Measurements from ENCODE around the gene BLOC1S2. TPM values are rescaled to one million over a fixed set of nuclear protein-coding genes. Genes with fewer than 3 reads are reported as not detected.

BLOC1S2 gene
- total RNA-seq, 2 donors from 2014 or later = 14.1 to 35.7 TPM

- Histone ChIP-seq H3K9me3 (no peaks in the 10 kb centered on the region), H3K4me1 (ENCODE audit: control insufficient read depth in 1 of 2, low read depth in 2 of 2) (no peaks in the 10 kb centered on the region), H3K27ac (no peak overlapping the region), H3K27me3 (replicated peaks; ENCODE audit: insufficient read depth) (no peaks in the 10 kb centered on the region), H3K4me3 (no peak overlapping the region), H3K36me3 (peaks cover 65% of the 10 kb centered on the region)
- DNase-seq (ENCODE audit: low spot score) (no peak), ATAC-seq (ENCODE audit: insufficient number of reproducible peaks, low FRiP score, low read depth) (no peak)
- TF ChIP-seq, protein P1, sequence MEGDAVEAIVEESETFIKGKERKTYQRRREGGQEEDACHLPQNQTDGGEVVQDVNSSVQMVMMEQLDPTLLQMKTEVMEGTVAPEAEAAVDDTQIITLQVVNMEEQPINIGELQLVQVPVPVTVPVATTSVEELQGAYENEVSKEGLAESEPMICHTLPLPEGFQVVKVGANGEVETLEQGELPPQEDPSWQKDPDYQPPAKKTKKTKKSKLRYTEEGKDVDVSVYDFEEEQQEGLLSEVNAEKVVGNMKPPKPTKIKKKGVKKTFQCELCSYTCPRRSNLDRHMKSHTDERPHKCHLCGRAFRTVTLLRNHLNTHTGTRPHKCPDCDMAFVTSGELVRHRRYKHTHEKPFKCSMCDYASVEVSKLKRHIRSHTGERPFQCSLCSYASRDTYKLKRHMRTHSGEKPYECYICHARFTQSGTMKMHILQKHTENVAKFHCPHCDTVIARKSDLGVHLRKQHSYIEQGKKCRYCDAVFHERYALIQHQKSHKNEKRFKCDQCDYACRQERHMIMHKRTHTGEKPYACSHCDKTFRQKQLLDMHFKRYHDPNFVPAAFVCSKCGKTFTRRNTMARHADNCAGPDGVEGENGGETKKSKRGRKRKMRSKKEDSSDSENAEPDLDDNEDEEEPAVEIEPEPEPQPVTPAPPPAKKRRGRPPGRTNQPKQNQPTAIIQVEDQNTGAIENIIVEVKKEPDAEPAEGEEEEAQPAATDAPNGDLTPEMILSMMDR (IDR thresholded peaks at IDR 0.05) = no peak
These were observed 40.8 kb downstream of the BLOC1S2 start for GRCh38 chr10:100245484-100246220.

- ATAC-seq (ENCODE audit: insufficient number of reproducible peaks, low FRiP score, low read depth) = no peak
- DNase-seq (ENCODE audit: low spot score) = no peak
- Histone ChIP-seq H3K27me3 (replicated peaks; ENCODE audit: insufficient read depth) (no peaks in the 10 kb centered on the region), H3K4me1 (ENCODE audit: control insufficient read depth in 1 of 2, low read depth in 2 of 2) (no peaks in the 10 kb centered on the region), H3K4me3 (no peak overlapping the region), H3K27ac (no peak overlapping the region), H3K9me3 (no peaks in the 10 kb centered on the region), H3K36me3 (peaks cover 74% of the 10 kb centered on the region)
- TF ChIP-seq, protein P1 (IDR thresholded peaks at IDR 0.05) = no peak
These were observed 46.6 kb downstream of the BLOC1S2 start for GRCh38 chr10:100239851-100240250.

DNA sequence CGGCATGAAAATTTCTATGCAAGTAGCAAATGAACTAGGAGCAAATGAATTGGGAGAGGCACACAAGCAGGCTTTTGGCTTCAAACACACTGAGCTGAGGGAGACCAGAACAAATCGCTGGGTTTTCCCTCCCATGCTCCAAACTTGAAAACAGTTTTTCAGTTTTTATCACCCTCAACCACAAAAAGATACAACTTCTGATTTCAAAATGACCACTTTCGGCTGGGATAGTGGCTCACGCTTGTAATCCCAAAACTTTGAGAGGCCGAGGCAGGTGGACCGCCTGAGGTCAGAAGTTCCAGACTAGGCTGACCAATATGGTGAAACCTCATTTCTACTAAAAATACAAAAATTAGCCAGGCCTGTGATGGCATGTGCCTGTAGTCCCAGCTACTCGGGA, 48.1 kb downstream of the BLOC1S2 start:
- ATAC-seq (ENCODE audit: insufficient number of reproducible peaks, low FRiP score, low read depth) (no peak), DNase-seq (ENCODE audit: low spot score) (no peak)
- Histone ChIP-seq H3K27ac (no peak overlapping the region), H3K9me3 (no peaks in the 10 kb centered on the region), H3K4me3 (no peak overlapping the region), H3K4me1 (ENCODE audit: control insufficient read depth in 1 of 2, low read depth in 2 of 2) (no peaks in the 10 kb centered on the region), H3K36me3 (peaks cover 60% of the 10 kb centered on the region), H3K27me3 (replicated peaks; ENCODE audit: insufficient read depth) (no peaks in the 10 kb centered on the region)
- TF ChIP-seq, protein P1 (IDR thresholded peaks at IDR 0.05) = no peak

DNA sequence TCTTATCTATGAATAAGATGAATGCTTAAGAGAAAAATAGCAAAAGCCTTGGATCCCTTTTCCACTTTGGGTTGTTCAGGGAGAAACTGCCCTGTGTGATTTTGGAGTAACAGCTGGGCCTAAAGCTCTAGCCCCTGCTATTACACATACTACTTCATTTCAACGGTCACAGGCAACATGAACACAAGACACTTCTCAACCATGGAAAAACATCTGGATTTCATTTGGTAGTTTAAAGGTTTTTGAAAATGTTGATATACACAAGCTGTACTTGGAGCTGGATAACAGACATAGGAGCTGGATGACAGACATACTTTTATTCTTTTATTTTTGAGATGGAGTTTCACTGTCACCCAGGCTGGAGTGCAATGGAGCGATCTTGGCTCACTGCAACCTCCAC, 54.4 kb downstream of the BLOC1S2 start:
- H3K27me3 ChIP-seq (replicated peaks; ENCODE audit: insufficient read depth) = no peaks in the 10 kb centered on the region
- H3K4me1 ChIP-seq (ENCODE audit: control insufficient read depth in 1 of 2, low read depth in 2 of 2) = peaks cover 6 to 22% of the 10 kb centered on the region in 2 donors
- ATAC-seq (ENCODE audit: insufficient number of reproducible peaks, low FRiP score, low read depth) (no peak), DNase-seq (ENCODE audit: low spot score) (no peak)
- TF ChIP-seq, protein P1 (IDR thresholded peaks at IDR 0.05) = no peak
- H3K9me3 ChIP-seq = no peaks in the 10 kb centered on the region
- no peak overlapping the region for H3K27ac ChIP-seq
- H3K36me3 ChIP-seq = peaks cover 19% of the 10 kb centered on the region
- H3K4me3 ChIP-seq = no peak overlapping the region

DNA sequence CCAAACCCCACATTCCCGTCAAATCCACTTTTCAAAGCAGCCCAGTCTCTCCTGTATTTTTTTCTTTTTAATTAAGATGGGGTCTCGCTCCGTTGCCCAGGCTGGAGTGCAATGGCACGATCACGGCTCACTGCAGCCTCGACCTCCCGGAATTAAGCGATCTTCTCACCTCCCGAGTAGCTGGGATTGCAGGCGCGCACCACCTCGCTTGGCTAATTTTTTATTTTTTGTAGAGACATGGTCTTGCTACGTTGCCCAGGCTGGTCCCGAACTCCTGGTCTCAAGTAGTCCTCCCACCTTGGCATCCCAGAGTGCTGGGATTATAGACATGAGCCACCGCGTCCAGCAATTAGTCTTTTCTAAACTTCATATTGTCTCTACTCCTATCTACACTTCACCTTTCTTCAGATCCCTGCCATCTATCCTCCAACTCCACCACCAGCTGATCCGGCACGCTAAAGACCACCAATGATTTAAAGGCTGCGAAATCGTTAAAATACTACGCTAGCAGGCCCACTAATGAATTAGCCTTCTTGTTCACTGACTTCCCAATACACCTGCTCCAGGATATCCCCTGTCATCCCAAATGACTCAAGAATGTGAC, 56.6 kb downstream of the BLOC1S2 start:
- no peak for ATAC-seq (ENCODE audit: insufficient number of reproducible peaks, low FRiP score, low read depth)
- H3K27ac ChIP-seq = peak overlapping the region; percentile 57 to 77

More for the DNA sequence above, 56.6 kb downstream of the BLOC1S2 start:
- H3K4me3 ChIP-seq = peak overlapping the region; percentile 91
- H3K36me3 ChIP-seq = peaks cover 4% of the 10 kb centered on the region
- no peaks in the 10 kb centered on the region for H3K27me3 ChIP-seq (replicated peaks; ENCODE audit: insufficient read depth)
- DNase-seq (ENCODE audit: low spot score) = no peak
- TF ChIP-seq, protein P1 (IDR thresholded peaks at IDR 0.05) = no peak
- no peaks in the 10 kb centered on the region for H3K9me3 ChIP-seq
- peaks cover 6 to 22% of the 10 kb centered on the region in 2 donors for H3K4me1 ChIP-seq (ENCODE audit: control insufficient read depth in 1 of 2, low read depth in 2 of 2)
